ENCODE results near the gene CCL19. TPM values are rescaled to one million over a fixed set of nuclear protein-coding genes. Genes with fewer than 3 reads are reported as not detected.

CCL19 gene
- total RNA-seq, 1 donor from 2014 or later, result not detected

Other genes starting within 250 kb of the CCL19 start
- gene FAM219A, start 232.7 kb downstream of the CCL19 start, total RNA-seq, result 4.0 and 4.8 TPM in 2 replicates
- not detected in 2 replicates for gene DNAI1, start 232.5 kb downstream of the CCL19 start, total RNA-seq
- not detected in 2 replicates for gene ENHO, start 168.3 kb downstream of the CCL19 start, total RNA-seq
- not detected in 2 replicates for gene CNTFR, start 101.6 kb downstream of the CCL19 start, total RNA-seq
- gene RPP25L, start 79.2 kb downstream of the CCL19 start, total RNA-seq, result 14.8 and 15.5 TPM in 2 replicates
- gene DCTN3, start 70.8 kb downstream of the CCL19 start, total RNA-seq, result 65.3 and 71.5 TPM in 2 replicates
- gene ARID3C, start 62.2 kb downstream of the CCL19 start, total RNA-seq, result under 0.01 and 0.20 TPM in 2 replicates
- gene SIGMAR1, start 53.5 kb downstream of the CCL19 start, total RNA-seq, result 29.2 and 31.0 TPM in 2 replicates
- 23.5 and 27.0 TPM in 2 replicates for gene GALT, start 44.6 kb downstream of the CCL19 start, total RNA-seq
- gene IL11RA, start 39.1 kb downstream of the CCL19 start, total RNA-seq, result 3.3 and 3.4 TPM in 2 replicates
- gene CCL27, start 28.6 kb downstream of the CCL19 start, total RNA-seq, result not detected in 2 replicates
- 0.44 and 1.4 TPM in 2 replicates for gene CCL21, start 18.9 kb upstream of the CCL19 start, total RNA-seq

Data from lung microvascular endothelial cell (primary cell).